Tibial nerve (tissue), 3 donors: ENCODE data around the gene WDR18.

Experiments
- POLR2A ChIP-seq, 2 donors: fragments of 450-650 bp; IDR thresholded peaks; one replicate each; pipeline ENCODE4 v1.6.1; 2017; ENCODE audit warnings: antibody characterized with exemption in 2 of 2, mild to moderate bottlenecking in 2 of 2, moderate library complexity in 2 of 2
- TF ChIP-seq, protein P1 (sequence below), 5 experiments: fragments of 200-600 bp in 3 of 5; fragments of 450-650 bp in 2 of 5; sonication (generic) in 3 of 5; IDR thresholded peaks; one replicate each; pipeline ENCODE4 v1.5.1; 2016 to 2019; ENCODE audit warnings: antibody characterized with exemption in 5 of 5, mild to moderate bottlenecking in 3 of 5, moderate library complexity in 2 of 5

GRCh38 chr19:961866-962620 lies 22.1 kb upstream of the WDR18 start:
- no peak for TF ChIP-seq POLR2A (IDR thresholded peaks at IDR 0.05)
- TF ChIP-seq, protein P1, sequence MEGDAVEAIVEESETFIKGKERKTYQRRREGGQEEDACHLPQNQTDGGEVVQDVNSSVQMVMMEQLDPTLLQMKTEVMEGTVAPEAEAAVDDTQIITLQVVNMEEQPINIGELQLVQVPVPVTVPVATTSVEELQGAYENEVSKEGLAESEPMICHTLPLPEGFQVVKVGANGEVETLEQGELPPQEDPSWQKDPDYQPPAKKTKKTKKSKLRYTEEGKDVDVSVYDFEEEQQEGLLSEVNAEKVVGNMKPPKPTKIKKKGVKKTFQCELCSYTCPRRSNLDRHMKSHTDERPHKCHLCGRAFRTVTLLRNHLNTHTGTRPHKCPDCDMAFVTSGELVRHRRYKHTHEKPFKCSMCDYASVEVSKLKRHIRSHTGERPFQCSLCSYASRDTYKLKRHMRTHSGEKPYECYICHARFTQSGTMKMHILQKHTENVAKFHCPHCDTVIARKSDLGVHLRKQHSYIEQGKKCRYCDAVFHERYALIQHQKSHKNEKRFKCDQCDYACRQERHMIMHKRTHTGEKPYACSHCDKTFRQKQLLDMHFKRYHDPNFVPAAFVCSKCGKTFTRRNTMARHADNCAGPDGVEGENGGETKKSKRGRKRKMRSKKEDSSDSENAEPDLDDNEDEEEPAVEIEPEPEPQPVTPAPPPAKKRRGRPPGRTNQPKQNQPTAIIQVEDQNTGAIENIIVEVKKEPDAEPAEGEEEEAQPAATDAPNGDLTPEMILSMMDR (IDR thresholded peaks at IDR 0.05), result no peak
